ENCODE measurements around the gene EN2.

GRCh38 chr7:155438777-155439176 lies 19.2 kb upstream of the EN2 start:
- TF ChIP-seq CTCF (IDR thresholded peaks at IDR 0.05) (no peak), POLR2A (IDR thresholded peaks at IDR 0.05) (no peak)

Data from right lobe of liver (tissue), 4 donors.